H1 (cell line): Measurements from ENCODE around the gene TNFRSF18. TPM values are rescaled to one million over a fixed set of nuclear protein-coding genes. Genes with fewer than 3 reads are reported as not detected.

Experiments used
- CTCF ChIA-PET: fragments of 300-600 bp; sonication (Branson Sonifier 250); formaldehyde crosslinking; loops from one replicate; lab custom pipeline; 2021; ENCODE audit not compliant: partially characterized antibody; lab: Charles Lee
- POLR2A ChIA-PET: fragments of 300-600 bp; sonication (Branson Sonifier 250); formaldehyde crosslinking; loops from one replicate; lab custom pipeline; 2021; ENCODE audit warnings: inconsistent platforms; ENCODE audit not compliant: partially characterized antibody; lab: Charles Lee
- DNase-seq, 2 experiments: peaks; one replicate each; pipeline versions ENCODE4 v3.0.0 to v3.0.0-alpha.2; 2010 to 2022; ENCODE audit warnings: low spot score in 2 of 2, low read depth in 1 of 2, mixed read lengths in 1 of 2
- FAIRE-seq: peaks from 2 replicates; lab custom pipeline; 2011; peaks lifted over from hg19 to GRCh38; lab: Jason Lieb, UNC
- H2AFZ ChIP-seq: 2 replicates; pipeline ENCODE4 v1.8.1; 2012; ENCODE audit warnings: low read length, inconsistent platforms
- H2AK5ac ChIP-seq: 2 replicates; pipeline ENCODE4 v1.6.1; 2013; ENCODE audit warnings: low read depth, low read length
- H2BK120ac ChIP-seq: replicated peaks from 2 replicates; pipeline ENCODE3; 2013; ENCODE audit warnings: low read depth, low read length, inconsistent platforms
- H2BK12ac ChIP-seq: 2 replicates; pipeline ENCODE4 v1.6.1; 2013; ENCODE audit warnings: low read depth, low read length
- H2BK15ac ChIP-seq: 2 replicates; pipeline ENCODE4 v1.6.1; 2013; ENCODE audit warnings: low read length
- H2BK20ac ChIP-seq: 2 replicates; pipeline ENCODE4 v1.6.1; 2013; ENCODE audit warnings: low read length
- H2BK5ac ChIP-seq: 2 replicates; pipeline ENCODE4 v1.6.1; 2013; ENCODE audit warnings: low read depth, low read length
- H3K14ac ChIP-seq: 2 replicates; pipeline ENCODE4 v1.6.1; 2013; ENCODE audit warnings: inconsistent platforms; ENCODE audit not compliant: insufficient read length
- H3K18ac ChIP-seq: 2 replicates; pipeline ENCODE4 v1.6.1; 2013; ENCODE audit warnings: low read length; ENCODE audit errors: extremely low read depth
- H3K23ac ChIP-seq: 2 replicates; pipeline ENCODE4 v1.6.1; 2013; ENCODE audit warnings: inconsistent platforms; ENCODE audit not compliant: insufficient read length
- H3K23me2 ChIP-seq: 2 replicates; pipeline ENCODE4 v1.6.1; 2013; ENCODE audit warnings: low read depth, low read length
- H3K27ac ChIP-seq: 2 replicates; pipeline ENCODE4 v1.6.1; 2011; ENCODE audit warnings: low read depth, low read length, inconsistent platforms
- H3K27me3 ChIP-seq, 4 experiments: replicated peaks in 1 of 4; 1 replicate in 1 of 4; 2 replicates in 3 of 4; pipeline versions ENCODE4 v1.6.1 to v1.8.1; 2011 to 2013; ENCODE audit warnings: low read length in 3 of 4, mild to moderate bottlenecking in 3 of 4, inconsistent platforms in 2 of 4, mixed read lengths in 2 of 4, moderate library complexity in 1 of 4; ENCODE audit not compliant: control insufficient read depth in 3 of 4, insufficient read depth in 3 of 4; ENCODE audit errors: extremely low read depth in 1 of 4
- H3K36me3 ChIP-seq, 4 experiments: 2 replicates each; pipeline versions ENCODE4 v1.6.1 to v1.8.1; 2011 to 2013; ENCODE audit warnings: mild to moderate bottlenecking in 4 of 4, low read length in 3 of 4, moderate library complexity in 2 of 4, control low read depth in 1 of 4, inconsistent platforms in 1 of 4; ENCODE audit not compliant: insufficient read depth in 4 of 4, control insufficient read depth in 2 of 4
- H3K4ac ChIP-seq: replicated peaks from 2 replicates; pipeline ENCODE3; 2013; ENCODE audit warnings: low read length, low read depth, mixed read lengths, inconsistent platforms; ENCODE audit not compliant: insufficient read length
- H3K4me1 ChIP-seq, 4 experiments: replicated peaks in 1 of 4; 1 replicate in 1 of 4; 2 replicates in 3 of 4; pipeline versions ENCODE4 v1.6.1 to v1.8.1; 2011 to 2013; ENCODE audit warnings: low read length in 3 of 4, inconsistent platforms in 2 of 4, mixed read lengths in 1 of 4; ENCODE audit not compliant: insufficient read depth in 4 of 4, control insufficient read depth in 3 of 4
- H3K4me2 ChIP-seq, 2 experiments: 2 replicates each; pipeline versions ENCODE4 v1.6.1 to v1.8.1; 2011 to 2013; ENCODE audit warnings: low read depth in 2 of 2, low read length in 2 of 2, control low read depth in 1 of 2, inconsistent platforms in 1 of 2, mild to moderate bottlenecking in 1 of 2; ENCODE audit not compliant: insufficient read depth in 1 of 2
- H3K4me3 ChIP-seq, 4 experiments: fragments of 200-600, 300-600 bp in 1 of 4; sonication (generic), shearing (Covaris generic), sonication (Bioruptor Twin) in 1 of 4; 2 replicates each; pipeline versions ENCODE4 v1.5.1 to v1.8.1; 2011 to 2016; ENCODE audit warnings: low read length in 4 of 4, low read depth in 3 of 4, control low read depth in 2 of 4, inconsistent platforms in 2 of 4, mild to moderate bottlenecking in 2 of 4, mixed read lengths in 1 of 4, moderate library complexity in 1 of 4; ENCODE audit not compliant: insufficient read depth in 2 of 4; ENCODE audit errors: extremely low read depth in 1 of 4
- H3K56ac ChIP-seq: replicated peaks from 2 replicates; pipeline ENCODE3; 2013; ENCODE audit warnings: low read depth, mild to moderate bottlenecking, mixed read lengths, low read length, inconsistent platforms; ENCODE audit not compliant: insufficient read length
- H3K79me1 ChIP-seq: 2 replicates; pipeline ENCODE4 v1.6.1; 2013; ENCODE audit warnings: low read depth, low read length, control low read depth
- H3K79me2 ChIP-seq, 2 experiments: 2 replicates each; pipeline versions ENCODE4 v1.6.1 to v1.8.1; 2012 to 2013; ENCODE audit warnings: low read length in 2 of 2, mild to moderate bottlenecking in 2 of 2, inconsistent platforms in 1 of 2; ENCODE audit not compliant: insufficient read depth in 2 of 2, control insufficient read depth in 1 of 2
- H3K9ac ChIP-seq, 4 experiments: replicated peaks in 1 of 4; 1 replicate in 1 of 4; 2 replicates in 3 of 4; pipeline versions ENCODE4 v1.6.1 to v1.8.1; 2011 to 2013; ENCODE audit warnings: low read depth in 3 of 4, low read length in 3 of 4, control low read depth in 2 of 4, mild to moderate bottlenecking in 2 of 4, moderate library complexity in 2 of 4, inconsistent platforms in 1 of 4; ENCODE audit errors: extremely low read depth in 1 of 4
- H3K9me3 ChIP-seq, 2 experiments: 2 replicates each; pipeline versions ENCODE4 v1.6.1 to v1.8.1; 2012 to 2013; ENCODE audit warnings: mild to moderate bottlenecking in 2 of 2, moderate library complexity in 2 of 2, control low read depth in 1 of 2, inconsistent platforms in 1 of 2, low read depth in 1 of 2, low read length in 1 of 2, mixed read lengths in 1 of 2; ENCODE audit not compliant: insufficient read depth in 2 of 2
- H4K20me1 ChIP-seq, 2 experiments: replicated peaks in 1 of 2; 2 replicates each; pipeline versions ENCODE3 to v1.8.1; 2011 to 2013; ENCODE audit warnings: inconsistent platforms in 2 of 2, low read length in 2 of 2, mild to moderate bottlenecking in 1 of 2; ENCODE audit not compliant: insufficient read depth in 2 of 2, control insufficient read depth in 1 of 2
- H4K5ac ChIP-seq: 2 replicates; pipeline ENCODE4 v1.6.1; 2013; ENCODE audit warnings: low read length, low read depth, mixed read lengths, inconsistent platforms; ENCODE audit not compliant: insufficient read length
- H4K8ac ChIP-seq: 2 replicates; pipeline ENCODE4 v1.8.0; 2013; ENCODE audit warnings: mild to moderate bottlenecking, moderate library complexity, low read length, inconsistent platforms; ENCODE audit not compliant: insufficient read depth; ENCODE audit errors: extremely low read depth
- H4K91ac ChIP-seq: replicated peaks from 2 replicates; pipeline ENCODE3; 2013; ENCODE audit warnings: low read length, mixed read lengths, inconsistent platforms; ENCODE audit not compliant: insufficient read length
- WGBS, 2 experiments: shearing (Covaris generic) in 1 of 2; methylation state at CpG; one replicate each; pipeline versions ENCODE4 v1.1.6 to v1.1.7; 2013 to 2015; ENCODE audit warnings: low lambda C conversion rate in 2 of 2, mixed read lengths in 2 of 2, inconsistent platforms in 1 of 2, low coverage in 1 of 2, missing lambda C conversion rate in 1 of 2; ENCODE audit not compliant: insufficient replicate concordance in 2 of 2, insufficient coverage in 1 of 2, insufficient read length in 1 of 2; ENCODE audit errors: extremely low coverage in 1 of 2, missing lambda C conversion rate in 1 of 2; 5-methylcytosine and 5-hydroxymethylcytosine counted together
- polyA plus RNA-seq, 7 experiments: library from polyadenylated mRNA; depleted of rRNA in 3 of 7; stranded (reverse) in 5 of 7; unstranded in 2 of 7; fragments of >200 nt in 5 of 7; fragments of 200-250 nt in 2 of 7; gene quantifications; 1 replicate in 5 of 7; 2 replicates in 1 of 7; 4 replicates in 1 of 7; pipeline versions ENCODE4 v1.2.1 to v1.2.3, GENCODE V29; 2011 to 2013; ENCODE audit warnings: missing spikeins in 2 of 7, mixed read lengths in 2 of 7
- total RNA-seq: library from RNA; stranded (reverse); fragmentation: NEBNext Ultra II Directional; extraction: Animal tissue kit (Norgen Biotek cat#: 25700); gene quantifications from 2 replicates; pipeline ENCODE4 v1.2.1, GENCODE V29; 2021

TNFRSF18 gene
- total and polyA plus RNA-seq, 2 of the 8 experiments (the other 6 are each of a cell fraction or from before 2014, with no cell fraction given) = 1.5 to 2.5 TPM

DNA sequence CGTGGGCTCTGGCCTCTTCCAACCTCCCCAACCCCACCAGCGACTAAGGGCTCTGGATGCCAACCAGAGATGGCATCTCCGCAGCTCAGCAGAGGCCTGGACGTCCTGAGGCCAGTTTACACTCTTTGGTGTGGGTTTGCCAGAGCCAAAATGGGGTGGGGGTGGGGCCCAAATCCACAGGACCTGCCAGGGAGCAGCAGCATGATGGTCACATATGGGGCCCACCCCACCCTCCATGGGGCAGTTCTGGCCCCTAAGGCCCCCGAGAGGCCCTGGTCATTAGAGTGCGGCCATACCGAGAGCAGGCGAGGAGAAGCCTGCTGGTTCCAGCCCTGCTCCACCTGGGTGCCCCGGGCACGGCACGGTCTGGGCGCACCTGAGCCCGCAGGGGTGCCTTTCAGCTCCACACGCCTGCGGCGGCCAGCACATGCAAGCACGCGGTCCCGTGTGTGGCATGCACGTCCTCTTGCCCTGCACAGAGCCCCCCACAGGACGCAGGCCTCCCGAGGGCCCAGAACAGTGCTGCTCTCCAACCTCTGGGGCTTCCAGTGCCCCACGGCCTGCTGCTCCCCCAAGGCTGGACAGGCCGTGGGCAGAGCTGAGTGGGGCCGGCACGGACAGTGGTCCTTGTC is 35.3 kb upstream of the TNFRSF18 start:
- H2AK5ac ChIP-seq = no peak overlapping the region
- no peaks in the 10 kb centered on the region; the same call in 1 of the 2 replicates for H3K23me2 ChIP-seq
- ChIA-PET POLR2A (interaction anchor here (0.6 to 2.4 kb wide), 6 partner anchors 10 to 909 kb away, joined by 3 to 12 read pairs (median 3); partner anchors contain the start of genes B3GALT6 and SDF4), CTCF (interaction anchor here (0.6 to 1.3 kb wide), 5 partner anchors 14 to 275 kb away, joined by 3 to 4 read pairs (median 3); partner anchors contain the start of gene PLEKHN1)
- H2BK12ac ChIP-seq = no peak overlapping the region
- H3K9me3 ChIP-seq = no peaks in the 10 kb centered on the region
- FAIRE-seq = no peak
- no peak overlapping the region for H3K27ac ChIP-seq
- H3K36me3 ChIP-seq = no peaks in the 10 kb centered on the region
- H3K4ac ChIP-seq = no peak overlapping the region
- H3K4me1 ChIP-seq = peaks cover 0 to 10% (median 4%) of the 10 kb centered on the region in 4 experiments; a peak in 5 of 7 replicates
- no peak overlapping the region for H4K8ac ChIP-seq
- peaks cover 2 to 12% (median 7%) of the 10 kb centered on the region in 4 experiments; a peak in 6 of 7 replicates for H3K27me3 ChIP-seq
- no peak overlapping the region for H4K91ac ChIP-seq
- no peak overlapping the region for H2AFZ ChIP-seq
- no peak overlapping the region for H2BK120ac ChIP-seq
- H3K4me3 ChIP-seq = no peak overlapping the region
- 93% methylated on average over 25 of the region's 26 CpGs; no CpG with 5 or more reads in 1 of the 2 experiments for WGBS, 2 experiments
- H2BK20ac ChIP-seq = no peak overlapping the region
- H3K9ac ChIP-seq = no peak overlapping the region
- H4K20me1 ChIP-seq = peaks cover 2 to 7% of the 10 kb centered on the region in 2 experiments
- H2BK5ac ChIP-seq = no peak overlapping the region
- DNase-seq = no peak
- H3K79me2 ChIP-seq = no peaks in the 10 kb centered on the region
- no peak overlapping the region for H3K18ac ChIP-seq
- no peak overlapping the region for H2BK15ac ChIP-seq
- H3K4me2 ChIP-seq = no peak overlapping the region
- H3K23ac ChIP-seq = no peak overlapping the region
- H3K79me1 ChIP-seq = no peaks in the 10 kb centered on the region
- H4K5ac ChIP-seq = no peak overlapping the region
- no peak overlapping the region for H3K14ac ChIP-seq
- no peak overlapping the region for H3K56ac ChIP-seq
